Measurements from ENCODE around the gene LY6G6F.

DNA sequence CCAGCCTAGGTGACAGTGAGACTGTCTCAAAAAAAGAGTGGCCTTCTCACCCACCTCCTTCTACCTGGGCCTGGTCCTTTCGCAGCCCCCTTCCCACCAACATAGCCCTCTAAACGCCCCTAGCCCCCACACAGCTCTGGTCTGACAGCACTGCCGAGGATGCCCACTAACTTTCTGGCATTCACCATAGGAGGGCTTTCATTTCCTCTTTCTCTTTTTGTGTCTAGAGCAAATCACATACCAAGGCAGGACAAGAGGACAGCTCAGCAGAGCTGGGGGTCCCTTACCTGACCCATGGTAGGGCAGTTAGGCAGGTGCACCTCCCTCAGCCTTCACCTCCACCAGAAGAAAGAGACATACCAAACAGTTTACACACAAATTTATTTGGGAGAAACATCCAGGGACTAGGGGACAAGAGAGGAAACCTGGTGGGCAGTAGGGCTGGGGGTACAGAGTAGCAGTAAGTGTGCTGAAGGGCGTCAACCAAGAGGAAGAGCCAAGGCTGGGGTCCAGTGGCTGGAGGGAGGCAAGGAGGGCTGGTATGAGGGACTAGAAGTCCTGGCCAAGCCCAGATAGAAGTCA lies 30.3 kb upstream of the LY6G6F start:
- TF ChIP-seq FOXA1 (IDR thresholded peaks at IDR 0.05) (no peak), BHLHE40 (IDR thresholded peaks at IDR 0.05; ENCODE audit: borderline replicate concordance) (no peak), HDGF (IDR thresholded peaks at IDR 0.05; ENCODE audit: borderline replicate concordance) (no peak), TARDBP (IDR thresholded peaks at IDR 0.05) (no peak), LEF1 (IDR thresholded peaks at IDR 0.05; ENCODE audit: borderline replicate concordance) (no peak), FOXM1 (IDR thresholded peaks at IDR 0.05; ENCODE audit: borderline replicate concordance) (no peak), SP1 (IDR thresholded peaks at IDR 0.05) (no peak), ELF4 (IDR thresholded peaks at IDR 0.05) (no peak), L3MBTL2 (conservative IDR thresholded peaks at IDR 0.05) (no peak)
- TF ChIP-seq, protein P1, sequence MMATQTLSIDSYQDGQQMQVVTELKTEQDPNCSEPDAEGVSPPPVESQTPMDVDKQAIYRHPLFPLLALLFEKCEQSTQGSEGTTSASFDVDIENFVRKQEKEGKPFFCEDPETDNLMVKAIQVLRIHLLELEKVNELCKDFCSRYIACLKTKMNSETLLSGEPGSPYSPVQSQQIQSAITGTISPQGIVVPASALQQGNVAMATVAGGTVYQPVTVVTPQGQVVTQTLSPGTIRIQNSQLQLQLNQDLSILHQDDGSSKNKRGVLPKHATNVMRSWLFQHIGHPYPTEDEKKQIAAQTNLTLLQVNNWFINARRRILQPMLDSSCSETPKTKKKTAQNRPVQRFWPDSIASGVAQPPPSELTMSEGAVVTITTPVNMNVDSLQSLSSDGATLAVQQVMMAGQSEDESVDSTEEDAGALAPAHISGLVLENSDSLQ (IDR thresholded peaks at IDR 0.05): no peak

Data from HEK293T (cell line).